ENCODE results near the gene RAPGEF3. TPM values are rescaled to one million over a fixed set of nuclear protein-coding genes. Genes with fewer than 3 reads are reported as not detected.

The RAPGEF3 gene
- total and polyA plus RNA-seq, 9 of the 15 experiments (the other 6 are each of a cell fraction or from before 2014, with no cell fraction given) = 0.03 to 0.78 (median 0.37) TPM; not detected in 1

- TF ChIP-seq MGA (IDR thresholded peaks at IDR 0.05) (no peak), TAF9B (IDR thresholded peaks at IDR 0.05; ENCODE audit: partially characterized antibody) (no peak), ZNF77 (CRISPR knock-in tag; IDR thresholded peaks at IDR 0.05) (no peak), ILF3 (IDR thresholded peaks at IDR 0.05; ENCODE audit: borderline replicate concordance) (no peak), USF1 (CRISPR knock-in tag; IDR thresholded peaks at IDR 0.05) (no peak), ZNF232 (CRISPR knock-in tag; IDR thresholded peaks at IDR 0.05) (no peak), BCLAF1 (IDR thresholded peaks at IDR 0.05; ENCODE audit: borderline replicate concordance in 1 of 2, control insufficient read depth in 1 of 2, low read depth in 2 of 2, low read length in 1 of 2) (no peak), ZNF586 (CRISPR knock-in tag; conservative IDR thresholded peaks at IDR 0.05) (no peak), ZZZ3 (IDR thresholded peaks at IDR 0.05) (no peak), HDAC6 (IDR thresholded peaks at IDR 0.05; ENCODE audit: low read depth, low read length) (no peak), ZNF217 (CRISPR knock-in tag; IDR thresholded peaks at IDR 0.05) (no peak), IRF2 (CRISPR knock-in tag; IDR thresholded peaks at IDR 0.05) (no peak)
Observed at GRCh38 chr12:47777741-47778558, 19.3 kb upstream of the RAPGEF3 start (continued).
